Mucosa of rectum (tissue), 2 donors: ENCODE measurements around the gene ACSL1.

Source experiments
- H3K27ac ChIP-seq, 2 donors: one replicate each; pipeline ENCODE4 v1.7.0; 2013; ENCODE audit warnings: inconsistent platforms in 2 of 2, low read depth in 2 of 2, low read length in 2 of 2
- H3K27me3 ChIP-seq, 2 donors: one replicate each; pipeline ENCODE4 v1.7.0; 2013; ENCODE audit warnings: low read length in 2 of 2; ENCODE audit not compliant: control insufficient read depth in 2 of 2, insufficient read depth in 2 of 2
- H3K36me3 ChIP-seq, 2 donors: one replicate each; pipeline ENCODE4 v1.7.0; 2013; ENCODE audit warnings: low read length in 2 of 2; ENCODE audit not compliant: control insufficient read depth in 2 of 2, insufficient read depth in 2 of 2
- H3K4me1 ChIP-seq, 2 donors: one replicate each; pipeline ENCODE4 v1.7.0; 2013; ENCODE audit warnings: low read length in 2 of 2, mild to moderate bottlenecking in 1 of 2; ENCODE audit not compliant: control insufficient read depth in 2 of 2, insufficient read depth in 2 of 2
- H3K4me3 ChIP-seq, 2 donors: one replicate each; pipeline ENCODE4 v1.7.0; 2013; ENCODE audit warnings: low read length in 2 of 2
- H3K9ac ChIP-seq, 2 donors: one replicate each; pipeline ENCODE4 v1.7.0; 2013; ENCODE audit warnings: low read length in 2 of 2, low read depth in 1 of 2, mild to moderate bottlenecking in 1 of 2
- H3K9me3 ChIP-seq, 2 donors: one replicate each; pipeline ENCODE4 v1.7.0; 2013; ENCODE audit warnings: low read length in 2 of 2; ENCODE audit not compliant: control insufficient read depth in 2 of 2
- donor health status: healthy.
- donor health status: Normal muscosa, but diverticular disease.

The ACSL1 gene

DNA sequence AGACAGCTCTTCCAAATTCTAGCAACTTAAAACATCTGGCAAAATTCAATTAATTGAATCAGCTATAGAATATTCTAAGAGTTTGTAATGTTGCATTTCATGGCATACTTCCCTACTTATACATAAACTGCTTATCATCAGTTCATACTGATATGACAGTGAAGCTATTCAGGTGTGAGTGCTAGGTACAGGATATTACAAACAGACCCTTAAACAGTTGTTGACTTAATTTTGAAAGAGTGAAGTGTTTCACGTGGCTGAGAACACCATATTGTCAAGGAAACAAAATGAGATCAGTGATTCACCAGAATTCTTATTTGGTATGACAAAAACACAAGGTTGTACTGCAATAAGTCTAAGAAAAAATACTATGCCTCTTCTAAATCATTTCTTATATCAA lies 119.3 kb downstream of the ACSL1 start:
- H3K4me3 ChIP-seq, result no peak overlapping the region
- no peak overlapping the region for H3K9ac ChIP-seq
- no peaks in the 10 kb centered on the region for H3K9me3 ChIP-seq
- H3K36me3 ChIP-seq, result peaks cover 0 to 2% of the 10 kb centered on the region in 2 donors
- no peak overlapping the region for H3K27ac ChIP-seq
- no peaks in the 10 kb centered on the region for H3K27me3 ChIP-seq
- no peaks in the 10 kb centered on the region for H3K4me1 ChIP-seq

DNA sequence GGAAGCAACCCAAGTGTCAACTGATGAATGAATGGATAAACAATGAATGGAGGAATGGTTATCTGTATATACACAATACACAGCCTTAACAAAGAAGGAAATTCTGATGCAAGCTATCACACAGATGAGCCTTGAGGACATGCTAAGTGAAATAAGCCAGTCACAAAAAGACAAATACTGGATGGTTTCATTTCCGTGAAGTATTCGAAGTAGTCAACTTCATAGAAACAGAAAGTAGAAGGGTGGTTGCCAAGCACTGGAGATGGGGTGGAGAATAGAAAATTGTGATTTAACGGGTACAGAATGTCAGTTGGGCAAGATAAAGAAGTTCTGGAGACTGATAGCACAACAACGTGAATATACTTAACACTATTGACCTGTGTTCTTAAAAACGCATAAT lies 120.1 kb downstream of the ACSL1 start:
- Histone ChIP-seq H3K27me3 (no peaks in the 10 kb centered on the region), H3K4me3 (no peak overlapping the region), H3K4me1 (no peaks in the 10 kb centered on the region), H3K9me3 (no peaks in the 10 kb centered on the region), H3K9ac (no peak overlapping the region), H3K36me3 (peaks cover 0 to 5% of the 10 kb centered on the region in 2 donors), H3K27ac (no peak overlapping the region)
